NCI-H774 (cell line): ENCODE data around the gene HNRNPUL1.

Experiments
- DNase-seq: peaks from one replicate; lab custom pipeline; 2025; lab: John Stamatoyannopoulos, UW

Gene HNRNPUL1

DNA sequence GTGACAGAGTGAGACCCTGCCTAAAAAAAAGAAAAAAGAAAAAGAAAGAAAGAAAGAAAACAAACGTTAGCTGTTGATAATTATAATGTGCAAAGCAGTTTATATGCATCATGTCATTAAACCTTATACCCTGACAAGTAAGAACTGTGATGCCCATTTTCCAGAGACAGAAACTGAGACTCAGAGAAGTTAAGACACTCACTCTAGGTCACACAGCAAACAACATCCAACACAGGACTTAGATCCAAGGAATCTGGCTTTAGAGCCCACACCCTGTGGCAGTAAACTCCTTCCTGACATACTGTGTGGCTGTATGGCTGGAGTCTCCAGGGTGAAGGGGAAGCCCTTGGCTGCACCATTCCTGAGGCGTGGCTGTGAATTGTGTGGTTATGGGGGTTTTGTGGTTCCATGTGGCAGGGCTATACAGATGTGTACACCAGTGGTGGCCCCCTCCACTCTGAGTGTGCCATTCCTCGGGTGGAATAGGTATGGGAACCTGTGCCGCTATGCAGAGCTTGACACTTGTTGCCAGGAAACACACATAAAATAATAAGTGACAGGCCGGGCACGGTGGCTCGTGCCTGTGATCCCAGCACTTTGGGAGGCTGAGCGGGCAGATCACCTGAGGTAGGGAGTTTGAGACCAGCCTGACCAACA lies 29.5 kb upstream of the HNRNPUL1 start:
- DNase-seq: no peak

DNA sequence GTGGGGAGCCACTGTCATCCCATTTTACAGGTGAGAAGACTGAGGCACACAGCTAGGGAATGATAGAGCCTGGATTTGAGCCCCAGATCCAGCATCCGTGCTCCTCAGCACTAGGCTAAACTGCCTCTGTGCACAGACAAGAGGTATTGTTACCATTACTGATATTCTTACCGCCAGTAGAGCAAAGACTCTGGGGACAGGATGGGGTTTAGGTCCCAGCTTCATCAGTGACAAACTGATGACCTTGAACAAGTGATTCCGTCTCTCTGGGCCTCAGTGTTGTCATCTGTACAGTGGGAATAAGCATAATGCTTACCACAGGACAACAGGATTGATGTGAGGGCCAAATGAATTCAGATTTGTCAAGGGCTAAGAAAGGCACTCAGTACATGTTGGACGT lies 28.7 kb upstream of the HNRNPUL1 start:
- DNase-seq: no peak

DNA sequence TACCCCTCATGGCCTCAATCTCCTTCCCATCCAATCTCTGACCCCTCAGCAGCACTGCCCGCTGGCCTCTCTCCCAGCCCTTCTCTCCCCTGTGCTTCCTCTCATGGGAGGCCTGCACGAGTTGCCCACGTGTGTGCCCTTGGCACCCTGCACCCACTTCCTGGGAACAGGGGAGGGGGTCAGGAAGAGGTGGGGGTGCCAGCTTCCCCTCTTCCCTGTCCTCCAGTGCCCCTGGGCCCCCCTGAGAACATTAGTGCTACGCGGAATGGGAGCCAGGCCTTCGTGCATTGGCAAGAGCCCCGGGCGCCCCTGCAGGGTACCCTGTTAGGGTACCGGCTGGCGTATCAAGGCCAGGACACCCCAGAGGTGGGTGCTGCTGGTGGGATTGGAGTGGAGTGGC lies 25.9 kb upstream of the HNRNPUL1 start:
- DNase-seq: no peak

DNA sequence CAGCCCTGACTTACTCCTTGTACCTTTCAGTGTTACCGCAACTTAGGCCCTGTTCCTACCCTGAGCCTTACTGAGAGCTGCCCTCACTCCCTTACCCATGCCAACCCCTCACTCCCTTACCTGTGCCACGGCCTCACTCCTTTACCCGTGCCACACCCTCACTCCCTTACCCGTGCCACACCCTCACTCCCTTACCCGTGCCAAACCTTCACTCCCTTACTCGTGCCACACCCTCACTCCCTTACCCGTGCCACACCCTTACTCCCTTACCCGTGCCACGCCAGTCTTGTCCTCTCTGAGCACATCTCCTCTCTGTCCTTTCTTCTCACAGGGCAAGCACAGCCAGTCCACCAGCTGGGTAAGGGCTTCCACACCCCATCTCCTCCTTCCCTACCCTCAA lies 24.8 kb upstream of the HNRNPUL1 start:
- no peak for DNase-seq

DNA sequence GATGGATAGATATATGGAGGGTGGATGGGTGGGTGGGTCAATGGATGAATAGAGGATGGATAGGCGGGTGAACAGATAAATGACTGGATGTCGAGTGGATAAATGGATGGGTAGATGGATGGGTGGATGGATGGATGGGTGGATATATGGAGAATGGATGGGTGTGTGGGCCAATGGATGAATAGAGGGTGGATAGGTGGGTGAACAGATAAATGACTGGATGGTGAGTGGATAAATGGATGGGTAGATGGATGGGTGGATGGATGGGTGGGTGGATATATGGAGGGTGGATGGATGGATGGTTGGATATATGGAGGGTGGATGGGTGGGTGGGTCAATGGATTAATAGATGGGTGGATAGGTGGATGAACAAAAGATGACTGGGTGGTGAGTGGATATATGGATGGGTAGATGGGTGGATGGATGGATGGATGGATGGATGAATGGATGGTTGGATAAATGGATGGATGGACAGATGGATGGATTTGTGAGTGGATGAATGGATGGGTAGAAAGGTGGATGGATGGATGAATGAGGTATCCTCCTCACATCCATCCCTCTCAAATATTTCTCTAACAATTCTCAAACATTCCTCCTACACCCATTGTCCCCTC lies 24.1 kb upstream of the HNRNPUL1 start:
- no peak for DNase-seq

DNA sequence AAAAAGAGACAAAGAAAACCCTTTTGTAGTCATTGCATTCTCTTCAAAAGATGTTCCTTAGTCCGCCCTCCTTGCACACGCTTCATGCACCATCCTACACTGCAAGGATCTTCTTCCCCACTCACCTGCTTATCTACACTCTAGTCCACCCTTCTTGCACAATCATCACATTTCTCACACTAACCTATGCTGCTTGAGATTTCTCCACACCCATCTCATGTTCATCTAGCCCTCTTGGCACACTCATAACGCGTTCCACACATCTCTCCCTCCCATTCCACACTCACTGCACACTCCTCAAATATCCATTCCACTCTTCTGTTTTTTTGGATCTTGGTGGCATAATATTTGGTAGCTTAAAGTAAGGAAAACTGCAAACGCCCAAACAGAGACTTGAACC lies 22.3 kb upstream of the HNRNPUL1 start:
- no peak for DNase-seq

DNA sequence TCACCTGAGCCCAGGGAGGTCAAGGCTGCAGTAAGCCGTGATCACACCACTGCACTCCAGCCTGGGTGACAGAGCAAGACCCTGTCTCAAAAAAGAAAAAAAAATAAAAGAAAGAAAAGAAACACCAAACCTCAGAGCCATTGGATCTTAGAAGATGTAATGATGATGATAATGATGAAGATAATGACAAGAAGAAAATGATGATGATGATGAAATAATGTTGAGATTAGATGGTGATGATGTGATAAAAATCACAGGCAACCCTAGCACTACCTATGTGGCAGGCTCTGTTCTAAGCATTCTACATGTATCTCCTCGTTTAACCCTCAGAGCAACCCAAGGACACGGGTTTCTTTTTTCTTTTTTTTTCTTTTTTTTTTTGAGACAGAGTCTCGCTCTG lies 20.1 kb upstream of the HNRNPUL1 start:
- DNase-seq: no peak

DNA sequence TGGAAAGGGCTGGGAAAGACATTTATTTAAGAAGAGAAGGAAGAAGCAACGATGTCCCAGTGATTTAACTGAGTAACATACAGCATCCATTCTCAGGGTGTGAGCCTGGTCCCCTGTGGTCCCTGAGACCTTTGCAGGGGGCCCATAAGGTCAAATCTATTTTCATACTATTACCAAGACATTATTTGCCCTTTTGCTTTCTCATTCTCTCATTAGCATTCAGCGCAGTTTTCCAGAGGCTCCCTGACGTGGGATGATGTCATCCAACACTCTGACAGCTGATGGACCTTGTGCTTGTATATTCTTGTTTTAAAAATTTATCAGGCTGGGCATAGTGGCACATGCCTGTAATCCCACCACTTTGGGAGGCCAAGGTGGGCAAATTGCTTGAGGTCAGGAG lies 18.3 kb upstream of the HNRNPUL1 start:
- no peak for DNase-seq

DNA sequence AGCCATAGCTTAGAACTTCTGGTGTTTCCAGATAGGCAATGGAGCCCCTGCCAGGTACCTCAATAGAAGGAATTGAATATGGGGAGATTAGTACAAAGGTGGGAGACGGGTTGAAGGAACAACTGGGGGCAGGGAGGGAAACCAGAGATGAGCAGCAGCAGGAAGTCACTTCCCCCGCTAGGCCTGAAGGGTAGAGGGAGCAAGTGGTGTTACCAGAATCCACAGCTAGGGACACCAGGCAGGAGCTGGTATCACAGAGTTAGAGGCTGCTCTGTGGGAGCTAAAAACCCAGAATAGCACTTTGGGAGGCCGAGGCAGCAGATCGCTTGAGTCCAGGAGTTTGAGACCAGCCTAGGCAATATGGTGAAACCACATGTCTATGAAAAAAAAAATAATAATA lies 15.3 kb upstream of the HNRNPUL1 start:
- DNase-seq: no peak

DNA sequence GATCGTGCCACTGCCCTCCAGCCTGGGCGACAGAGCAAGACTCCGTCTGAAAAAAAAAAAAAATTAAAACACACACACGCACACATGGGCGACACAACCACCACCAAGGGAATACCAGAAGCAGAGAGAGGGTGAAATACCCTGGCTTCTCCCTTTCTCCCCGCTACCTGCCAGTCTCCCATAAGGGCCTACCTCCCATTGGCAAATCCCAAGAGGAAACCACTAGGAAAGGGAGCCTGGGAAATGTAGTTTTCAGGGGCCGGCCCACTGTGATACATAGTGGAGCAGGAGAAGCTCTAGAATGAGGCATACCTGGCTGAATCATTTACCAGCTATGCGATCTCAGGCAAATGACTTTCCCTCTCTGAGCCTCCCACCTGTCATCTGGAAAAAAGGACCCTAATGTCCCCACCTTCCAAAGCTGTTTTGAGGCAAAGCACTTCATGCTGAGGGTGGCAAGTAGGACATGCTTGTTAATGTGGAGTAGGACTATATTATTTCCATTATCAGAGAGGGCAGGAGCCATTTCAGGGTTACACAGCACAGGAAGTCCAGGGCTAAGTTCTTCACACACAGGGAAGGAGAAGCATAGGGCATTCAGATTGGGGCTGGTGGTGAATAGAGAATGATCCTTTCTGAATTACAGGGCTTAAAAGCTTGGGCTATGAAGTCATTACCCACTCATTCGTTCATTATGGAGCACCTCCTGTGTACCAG lies 14.3 kb upstream of the HNRNPUL1 start:
- DNase-seq: no peak

DNA sequence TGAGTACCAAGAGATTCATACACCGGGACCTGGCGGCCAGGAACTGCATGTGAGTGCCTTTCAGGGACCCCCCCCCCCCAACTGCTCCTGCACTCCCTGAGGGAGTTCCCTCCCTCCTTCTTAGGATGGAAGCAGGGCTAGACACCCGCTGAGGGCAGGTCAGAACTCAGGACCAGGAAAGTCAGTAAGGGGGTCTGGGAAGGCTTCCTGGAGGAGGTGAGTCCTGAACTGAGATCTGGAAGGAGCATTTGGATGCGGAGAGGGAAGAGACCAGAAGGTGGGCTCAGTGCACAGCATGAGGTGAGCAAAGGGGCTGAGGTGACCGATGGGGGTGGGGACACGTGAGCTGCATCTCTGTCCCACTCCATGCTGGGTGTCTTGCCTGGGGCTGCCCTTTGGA lies 10.5 kb upstream of the HNRNPUL1 start:
- DNase-seq: no peak

DNA sequence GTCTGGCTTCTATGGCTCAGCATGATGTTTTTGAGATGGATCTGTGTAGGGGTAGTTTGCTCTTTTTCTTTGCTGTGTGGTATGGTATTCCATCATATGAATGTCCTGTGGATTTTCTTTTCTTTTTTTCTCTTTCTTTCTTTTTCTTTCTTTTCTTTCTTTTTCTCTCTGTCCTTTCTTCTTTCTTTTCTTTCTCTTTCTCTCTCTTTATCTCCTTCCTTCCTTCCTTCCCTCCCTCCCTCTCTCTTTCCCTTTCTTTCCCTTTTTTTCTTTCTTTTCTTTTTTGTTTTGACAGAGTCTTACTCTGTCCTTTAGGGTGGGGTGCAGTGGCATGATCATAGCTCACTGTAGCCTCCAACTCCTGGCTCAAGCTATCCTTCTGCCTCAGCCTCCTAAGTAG lies 9.0 kb upstream of the HNRNPUL1 start:
- no peak for DNase-seq

DNA sequence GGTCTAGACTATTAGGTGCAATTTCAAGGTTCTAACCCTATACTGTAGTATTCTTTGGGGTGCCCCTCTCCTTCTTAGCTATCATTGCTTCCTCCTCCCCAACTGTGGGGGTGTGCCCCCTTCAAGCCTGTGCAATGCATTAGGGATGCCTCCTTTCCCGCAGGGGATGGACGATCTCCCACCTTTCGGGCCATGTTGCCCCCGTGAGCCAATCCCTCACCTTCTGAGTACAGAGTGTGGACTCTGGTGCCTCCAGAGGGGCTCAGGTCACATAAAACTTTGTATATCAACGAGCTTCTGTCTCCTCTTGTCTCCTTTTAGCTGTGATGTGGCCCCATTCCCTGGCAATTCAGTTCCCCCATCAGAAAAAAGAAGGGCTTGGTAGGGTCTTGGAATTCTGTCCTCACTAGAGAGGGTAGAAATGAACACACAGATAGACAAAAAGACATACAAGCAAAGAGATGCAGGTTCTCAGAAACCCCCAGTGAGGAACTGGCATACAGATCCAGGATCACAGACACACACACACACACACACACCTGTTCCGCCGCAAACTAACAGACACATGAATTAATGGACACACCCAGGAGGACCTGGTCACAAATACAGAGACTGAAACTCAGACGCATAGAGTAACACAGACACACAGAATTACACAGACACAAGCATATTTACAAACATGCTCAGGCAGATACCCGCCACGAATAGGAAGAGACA lies 2.5 kb upstream of the HNRNPUL1 start:
- no peak for DNase-seq

DNA sequence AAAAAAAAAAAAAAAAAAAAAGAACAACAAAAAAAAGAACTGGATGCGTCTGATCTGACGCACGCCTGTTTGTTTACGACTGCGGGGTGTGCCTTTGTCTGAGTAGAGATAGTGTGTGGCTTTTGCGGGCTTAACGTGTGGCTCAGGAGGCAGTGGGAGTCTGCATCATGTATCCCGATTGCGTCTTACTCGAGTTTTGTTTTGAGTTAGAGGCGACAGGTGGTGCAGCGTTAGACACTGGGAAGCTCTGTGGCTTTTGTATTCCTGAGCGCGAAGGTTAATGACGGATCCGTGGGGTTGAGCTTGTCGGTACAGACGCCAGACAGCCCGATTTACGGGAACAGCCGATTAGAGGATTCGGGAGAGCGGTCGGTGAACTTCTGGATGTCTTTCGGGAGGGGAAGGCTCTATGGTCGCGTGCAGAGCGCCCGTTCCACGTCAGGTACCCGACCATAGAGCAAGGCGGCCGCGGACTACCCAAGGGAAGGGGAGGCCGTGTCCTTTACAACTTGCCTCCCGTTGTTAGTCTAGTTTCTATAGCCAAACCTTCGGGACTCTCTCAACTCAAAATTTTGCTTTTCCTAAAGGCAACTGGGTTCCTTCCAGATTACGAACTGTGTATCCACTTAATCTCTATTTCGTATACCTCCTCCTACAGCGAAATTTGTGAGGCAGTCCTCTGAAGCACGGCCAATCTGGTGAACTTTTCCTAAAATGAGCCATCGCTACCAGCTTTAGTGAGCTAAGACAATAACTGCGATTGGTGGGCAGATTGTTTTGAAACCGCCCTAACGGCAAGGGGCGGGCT lies 926 bp upstream of the HNRNPUL1 start:
- DNase-seq: peak; percentile 78

DNA sequence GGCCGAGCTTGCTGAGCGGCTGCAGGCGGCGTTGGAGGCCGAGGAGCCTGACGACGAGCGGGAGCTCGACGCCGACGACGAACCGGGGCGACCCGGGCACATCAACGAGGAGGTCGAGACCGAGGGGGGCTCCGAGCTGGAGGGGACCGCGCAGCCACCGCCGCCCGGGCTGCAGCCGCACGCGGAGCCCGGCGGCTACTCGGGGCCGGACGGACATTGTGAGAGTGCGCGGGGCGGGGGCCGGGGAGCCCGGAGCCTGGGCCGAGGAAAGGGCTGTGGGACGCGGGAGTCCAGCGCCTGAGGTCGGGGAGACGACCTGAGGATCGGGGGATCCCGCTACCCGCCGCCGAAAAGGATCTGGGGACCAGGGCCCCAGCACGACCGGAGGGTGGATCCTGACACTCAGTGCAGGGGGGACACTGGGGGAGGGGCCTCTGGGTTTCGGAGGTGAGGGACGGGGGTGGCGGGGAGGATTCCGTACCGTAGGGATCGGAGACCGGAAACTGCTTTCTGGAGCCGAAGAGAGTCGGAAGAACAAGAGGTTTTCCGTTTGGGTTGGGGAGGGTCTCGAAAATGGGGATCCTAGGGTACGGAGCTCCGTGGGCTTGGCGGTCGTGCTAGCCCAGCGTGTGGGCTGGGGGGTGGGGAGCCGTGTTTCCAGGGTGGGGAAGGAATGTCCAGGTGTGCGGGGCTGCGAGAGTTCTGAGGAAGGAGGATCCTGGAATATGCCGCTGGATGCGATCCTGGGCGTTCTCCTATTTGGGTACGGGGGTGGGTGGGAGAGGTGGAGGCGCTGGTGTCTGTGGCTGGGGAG lies 616 bp downstream of the HNRNPUL1 start:
- no peak for DNase-seq

DNA sequence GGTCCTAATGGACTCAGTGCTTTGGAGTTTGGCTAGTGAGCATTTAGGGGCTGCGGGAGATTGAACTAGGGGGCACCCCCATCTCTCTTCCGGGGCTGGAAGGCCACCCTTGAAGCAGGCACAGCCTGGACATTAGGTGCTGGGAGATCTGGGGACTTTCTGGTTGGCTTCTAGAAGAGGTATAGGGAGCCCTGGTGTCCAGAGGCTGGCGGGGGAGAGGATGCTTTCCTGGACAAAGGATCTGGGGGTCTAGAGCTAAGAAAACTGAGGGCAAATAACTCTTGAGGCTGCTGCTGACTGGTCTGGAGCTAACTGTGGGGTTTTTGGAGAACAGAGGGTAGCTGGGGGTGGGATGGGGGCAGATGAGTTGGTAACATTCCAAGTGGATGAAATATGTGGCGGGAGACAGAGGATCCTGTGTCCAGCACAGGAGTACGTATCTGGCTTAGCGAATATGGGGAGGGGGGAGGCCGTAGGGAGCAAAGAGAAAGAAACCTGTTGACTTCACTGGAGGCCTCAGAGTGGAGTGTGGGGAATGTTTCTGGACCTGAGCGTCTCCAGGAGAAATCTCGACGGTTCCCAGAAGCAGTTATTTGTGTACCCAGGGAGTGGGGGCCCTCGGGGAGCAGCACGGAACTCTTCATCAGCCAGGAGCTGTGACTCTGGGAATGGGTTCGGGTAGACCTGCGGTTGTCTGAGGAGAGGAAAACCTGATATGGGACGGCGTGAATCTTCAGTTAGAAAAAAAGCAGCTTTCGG lies 1.4 kb downstream of the HNRNPUL1 start:
- DNase-seq: no peak

DNA sequence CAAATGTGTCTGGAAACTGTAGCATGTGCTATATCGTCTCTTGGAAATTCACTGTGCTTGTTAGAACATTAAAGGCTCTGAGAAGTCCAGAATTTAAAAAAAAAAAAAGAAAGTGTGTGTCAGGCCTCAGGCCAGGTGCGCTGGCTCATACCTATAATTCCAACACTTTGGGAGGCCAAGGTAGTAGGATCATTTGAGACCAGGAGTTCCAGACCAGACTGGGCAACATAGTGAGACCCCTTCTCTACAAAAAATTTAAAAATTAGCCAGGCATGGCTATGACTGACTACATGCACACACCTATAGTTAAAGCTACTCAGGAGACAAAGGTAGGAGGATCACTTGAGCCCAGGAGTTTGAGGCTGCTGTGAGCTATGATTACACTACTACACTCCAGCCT lies 4.9 kb downstream of the HNRNPUL1 start:
- no peak for DNase-seq

DNA sequence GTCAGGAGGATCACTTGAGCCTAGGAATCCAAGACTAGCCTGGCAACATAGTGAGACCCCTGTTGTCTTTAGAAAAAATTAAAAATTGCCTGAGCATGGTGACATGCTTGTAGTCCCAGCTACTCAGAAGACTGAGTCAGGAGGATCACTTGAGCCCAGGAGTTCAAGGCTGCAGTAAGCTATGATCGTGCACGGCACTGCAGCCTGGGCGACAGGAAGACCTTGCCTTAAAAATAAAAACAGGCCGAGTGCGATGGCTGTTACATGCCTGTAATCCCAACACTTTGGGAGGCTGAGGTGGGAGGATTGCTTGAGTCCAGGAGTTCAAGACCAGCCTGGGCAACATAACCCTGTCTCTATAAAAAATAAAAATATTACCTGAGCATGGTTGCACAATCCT lies 5.4 kb downstream of the HNRNPUL1 start:
- DNase-seq: no peak

DNA sequence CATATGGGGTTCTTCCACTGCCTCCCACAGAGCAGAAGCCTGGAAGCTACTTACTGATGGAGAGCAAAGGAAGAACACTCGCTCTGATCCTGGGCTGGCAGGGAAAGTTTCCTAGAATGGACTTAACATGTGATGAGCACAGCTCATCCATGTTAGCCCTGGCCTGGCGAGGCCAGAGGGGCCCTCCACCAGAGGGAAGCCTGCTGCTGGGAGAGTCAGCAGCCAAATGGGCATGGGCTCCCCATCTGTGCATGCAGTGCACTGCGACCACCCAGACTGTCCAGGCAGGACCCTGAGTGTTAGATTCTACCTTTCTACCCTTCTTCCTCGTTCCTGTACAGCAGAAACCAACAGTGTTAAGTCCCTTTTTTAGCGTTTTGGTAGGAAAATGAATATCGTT lies 8.9 kb downstream of the HNRNPUL1 start:
- DNase-seq: no peak

DNA sequence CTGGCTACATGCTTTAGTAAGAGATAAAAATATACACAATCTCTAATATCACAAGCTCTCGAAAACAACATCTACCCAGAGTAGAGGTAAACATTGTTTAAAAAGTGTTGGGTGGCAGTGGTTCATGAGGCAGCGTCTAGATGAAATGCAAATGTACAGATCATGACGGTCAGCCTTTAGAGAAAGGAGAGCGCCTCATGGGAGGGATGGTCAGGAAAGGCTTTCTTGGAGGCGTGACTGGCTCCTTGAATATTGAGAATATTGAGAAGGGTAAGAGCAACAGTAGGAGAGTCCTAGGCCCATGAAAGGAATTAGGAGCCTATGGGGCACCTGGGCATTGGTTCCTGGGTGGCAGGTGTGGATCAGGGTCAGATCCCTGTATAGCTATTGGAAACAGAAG lies 10.6 kb downstream of the HNRNPUL1 start:
- DNase-seq: no peak

DNA sequence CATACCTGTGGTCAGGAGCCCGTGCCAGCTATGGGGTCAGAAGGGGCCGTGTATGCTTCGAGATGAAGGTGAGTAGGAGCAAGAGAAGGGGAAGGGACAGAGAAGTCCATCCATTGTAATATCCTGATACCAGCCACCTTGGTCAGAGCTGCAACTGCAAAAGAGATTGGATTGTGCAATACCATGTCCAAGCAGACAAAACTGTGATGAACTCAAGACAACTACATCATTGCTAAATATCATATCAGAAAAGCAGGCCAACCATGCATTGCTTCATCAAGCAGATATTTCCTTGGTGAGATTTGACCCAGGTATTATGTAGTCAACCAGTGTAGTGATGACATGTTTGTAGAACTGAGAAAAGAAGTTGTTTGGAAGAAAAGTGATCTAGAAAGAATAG lies 12.1 kb downstream of the HNRNPUL1 start:
- DNase-seq: no peak
